HepG2 (cell line): Measurements from ENCODE around the gene ZNF880. TPM values are rescaled to one million over a fixed set of nuclear protein-coding genes. Genes with fewer than 3 reads are reported as not detected.

Source experiments
- ATAC-seq: fragments of 200-7000 bp; cut with Tn5 transposase; 3 replicates; pipeline ENCODE4 v1.9.1; 2020; ENCODE audit warnings: mild to moderate bottlenecking, moderate library complexity
- BruUV-seq: library from RNA; stranded (reverse); fragments of 400-500 nt; replicated peaks from 2 replicates; lab custom pipeline; 2021; lab: Mats Ljungman, UMichigan
- CTCF ChIA-PET: fragments of 300-600 bp; formaldehyde crosslinking; extraction: SDS; loops from one replicate; lab custom pipeline; 2021; ENCODE audit warnings: low total read pairs, inconsistent platforms, low intra/inter-chr PET ratio; lab: Yijun Ruan, JAX
- POLR2A ChIA-PET: fragments of 350-600 bp; sonication (Branson Sonifier 250); formaldehyde crosslinking; loops from one replicate; lab custom pipeline; 2020; ENCODE audit warnings: antibody characterized with exemption, inconsistent platforms; lab: Yijun Ruan, JAX
- DNase-seq: peaks from one replicate; pipeline ENCODE4 v3.0.0-alpha.2; 2015; ENCODE audit warnings: low spot score
- FAIRE-seq: peaks from 3 replicates; lab custom pipeline; 2011; peaks lifted over from hg19 to GRCh38; lab: Jason Lieb, UNC
- H2AFZ ChIP-seq: one replicate; pipeline ENCODE4 v1.6.1; 2011; ENCODE audit warnings: low read length, inconsistent platforms
- H3K27ac ChIP-seq: fragments of 300-600 bp; 3 replicates; pipeline ENCODE4 v1.8.0; 2011; ENCODE audit warnings: mixed run types, mild to moderate bottlenecking, mixed read lengths, low read length, inconsistent platforms; ENCODE audit not compliant: insufficient read depth; ENCODE audit errors: extremely low read length
- H3K27me3 ChIP-seq, 2 experiments: fragments of 200-600 bp in 1 of 2; 2 replicates in 1 of 2; 3 replicates in 1 of 2; pipeline versions ENCODE4 v1.6.0 to v1.8.0; 2011; ENCODE audit warnings: low read length in 2 of 2, mild to moderate bottlenecking in 2 of 2, moderate library complexity in 2 of 2, inconsistent platforms in 1 of 2; ENCODE audit not compliant: insufficient read depth in 2 of 2, control insufficient read depth in 1 of 2
- H3K36me3 ChIP-seq, 2 experiments: fragments of 200-600 bp in 1 of 2; replicated peaks in 1 of 2; 2 replicates in 1 of 2; 3 replicates in 1 of 2; pipeline versions ENCODE4 v1.5.1 to v1.8.0; 2011; ENCODE audit warnings: low read length in 2 of 2, inconsistent platforms in 1 of 2; ENCODE audit not compliant: insufficient read depth in 2 of 2, control insufficient read depth in 1 of 2
- H3K4me1 ChIP-seq: 2 replicates; pipeline ENCODE4 v1.5.1; 2012; ENCODE audit warnings: low read length, inconsistent platforms; ENCODE audit not compliant: insufficient read depth
- H3K4me2 ChIP-seq: 2 replicates; pipeline ENCODE4 v1.6.0; 2011; ENCODE audit warnings: low read depth, low read length, inconsistent platforms
- H3K4me3 ChIP-seq, 3 experiments: fragments of 200-600 bp in 1 of 3; sonication (generic), shearing (Covaris generic) in 1 of 3; replicated peaks in 1 of 3; 2 replicates each; pipeline ENCODE4 v1.5.1; 2011 to 2016; ENCODE audit warnings: low read length in 3 of 3, inconsistent platforms in 2 of 3, low read depth in 2 of 3, mild to moderate bottlenecking in 2 of 3, control low read depth in 1 of 3, mixed read lengths in 1 of 3; ENCODE audit not compliant: insufficient read depth in 1 of 3
- H3K79me2 ChIP-seq: one replicate; pipeline ENCODE4 v1.6.1; 2011; ENCODE audit warnings: low read length, inconsistent platforms; ENCODE audit not compliant: insufficient read depth
- H3K9ac ChIP-seq: 2 replicates; pipeline ENCODE4 v1.6.0; 2011; ENCODE audit warnings: mild to moderate bottlenecking, low read depth, low read length, inconsistent platforms; ENCODE audit not compliant: insufficient read depth
- H3K9me3 ChIP-seq: 2 replicates; pipeline ENCODE4 v1.5.1; 2012; ENCODE audit warnings: mild to moderate bottlenecking, low read length
- H4K20me1 ChIP-seq: 2 replicates; pipeline ENCODE4 v1.6.0; 2011; ENCODE audit warnings: inconsistent platforms, mild to moderate bottlenecking, low read length, moderate library complexity; ENCODE audit not compliant: insufficient read depth
- CREM ChIP-seq, 2 experiments: sonication (generic) in 1 of 2; formaldehyde crosslinking in 1 of 2; IDR thresholded peaks; 2 replicates each; pipeline versions ENCODE4 v1.4.0 to v1.6.1; 2016 to 2020; ENCODE audit warnings: antibody characterized with exemption in 1 of 2, mild to moderate bottlenecking in 1 of 2, missing genetic modification reagents in 1 of 2
- CTCF ChIP-seq: sonication (generic); formaldehyde crosslinking; IDR thresholded peaks from 2 replicates; pipeline ENCODE4 v1.5.0; 2020; ENCODE audit warnings: mild to moderate bottlenecking, missing genetic modification reagents, moderate library complexity
- ESRRA ChIP-seq: sonication (generic); formaldehyde crosslinking; IDR thresholded peaks from 2 replicates; pipeline ENCODE4 v1.5.1; 2020; ENCODE audit warnings: mild to moderate bottlenecking, low read depth, missing genetic modification reagents
- NR2F1 ChIP-seq, 2 experiments: fragments of 450-650 bp in 1 of 2; formaldehyde crosslinking in 1 of 2; IDR thresholded peaks; 2 replicates each; pipeline versions ENCODE4 v1.5.0 to v1.6.1; 2016 to 2020; ENCODE audit warnings: mild to moderate bottlenecking in 1 of 2, missing compliant biosample characterization in 1 of 2, missing genetic modification reagents in 1 of 2, moderate library complexity in 1 of 2
- POGZ ChIP-seq: sonication (generic); formaldehyde crosslinking; IDR thresholded peaks from 2 replicates; pipeline ENCODE4 v1.4.0; 2020; ENCODE audit warnings: mild to moderate bottlenecking, missing genetic modification reagents
- SMC3 ChIP-seq: IDR thresholded peaks from 2 replicates; pipeline ENCODE4 v1.6.1; 2011; ENCODE audit warnings: low read length, improper control_type of control experiment
- STAG1 ChIP-seq: sonication (generic); formaldehyde crosslinking; IDR thresholded peaks from 2 replicates; pipeline ENCODE4 v1.4.0; 2020; ENCODE audit warnings: missing genetic modification reagents
- WGBS: methylation state at CpG from one replicate; pipeline ENCODE4 v1.1.6; 2017; ENCODE audit warnings: low lambda C conversion rate; 5-methylcytosine and 5-hydroxymethylcytosine counted together
- in situ Hi-C: cut with HindIII; loops from 2 replicates; pipeline ENCODE4 v1.10.0; 2017; ENCODE audit warnings: low pct_unique_long_range_greater_than_20kb; ENCODE audit not compliant: extremely low pct_ligation_motif_present
- intact Hi-C: fragments of 100-400 bp; cut with micrococcal nuclease; formaldehyde crosslinking; loops from one replicate; pipeline ENCODE4 v1.10.0; 2022; ENCODE audit not compliant: unreplicated experiment
- polyA plus RNA-seq, 8 experiments: library from polyadenylated mRNA; depleted of rRNA in 3 of 8; stranded (reverse) in 7 of 8; unstranded in 1 of 8; fragments of >200 nt; fragmentation: Illumina TruSeq in 4 of 8; extraction: Trizol in 4 of 8; gene quantifications; 2 replicates each; pipeline versions ENCODE4 v1.2.1 to v1.2.3, GENCODE V29; 2011 to 2016; ENCODE audit warnings: low read depth in 4 of 8, missing spikeins in 1 of 8, mixed read lengths in 1 of 8; ENCODE audit not compliant: insufficient read depth in 1 of 8
- total RNA-seq, 5 experiments: library from RNA; depleted of rRNA; stranded (reverse); fragments of >200 nt; fragmentation: Illumina TruSeq; extraction: Trizol; gene quantifications; 2 replicates each; pipeline ENCODE4 v1.2.3, GENCODE V29; 2016; ENCODE audit warnings: low read depth in 1 of 5
- TF ChIP-seq, protein P1 (sequence below): conservative IDR thresholded peaks from 2 replicates; pipeline ENCODE4 v1.6.1; 2018; ENCODE audit warnings: missing genetic modification reagents
- TF ChIP-seq, protein P2 (sequence below): sonication (generic); formaldehyde crosslinking; IDR thresholded peaks from 2 replicates; pipeline ENCODE4 v1.4.0; 2020; ENCODE audit warnings: missing genetic modification reagents

The ZNF880 gene
- total and polyA plus RNA-seq, 2 of the 13 experiments (the other 11 are each of a cell fraction or from before 2014, with no cell fraction given) = 0.03 to 0.18 TPM

GRCh38 chr19:52343548-52343947 lies 26.2 kb upstream of the ZNF880 start:
- Histone ChIP-seq H2AFZ (no peak overlapping the region), H3K9ac (no peak overlapping the region), H3K79me2 (no peaks in the 10 kb centered on the region), H3K4me1 (no peaks in the 10 kb centered on the region), H4K20me1 (no peaks in the 10 kb centered on the region), H3K27ac (no peak overlapping the region), H3K27me3 (no peaks in the 10 kb centered on the region), H3K4me2 (no peak overlapping the region), H3K9me3 (peaks cover 60% of the 10 kb centered on the region), H3K4me3 (no peak overlapping the region), H3K36me3 (no peaks in the 10 kb centered on the region)
- 50% methylated on average over 1 of the region's 8 CpGs for WGBS
- intact Hi-C loops (no loop called here), in situ Hi-C loops (no loop called here)
- no TSS peak for BruUV-seq
- TF ChIP-seq STAG1 (peak; percentile 67), CTCF (CRISPR knock-in tag) (peak; percentile 73), SMC3 (peak; percentile 1; the same call in 1 of the 2 replicates), ESRRA (CRISPR knock-in tag) (peak; percentile 92; the same call in 1 of the 2 replicates), CREM (IDR thresholded peaks at IDR 0.05) (no peak), CREM (CRISPR knock-in tag; IDR thresholded peaks at IDR 0.05) (no peak), NR2F1 (CRISPR knock-in tag; IDR thresholded peaks at IDR 0.05) (0 out of 4 replicates have a peak, but pooled peaks of 1 of the 2 experiments have one; percentile 20), POGZ (CRISPR knock-in tag) (no peak)
- TF ChIP-seq, protein P1, sequence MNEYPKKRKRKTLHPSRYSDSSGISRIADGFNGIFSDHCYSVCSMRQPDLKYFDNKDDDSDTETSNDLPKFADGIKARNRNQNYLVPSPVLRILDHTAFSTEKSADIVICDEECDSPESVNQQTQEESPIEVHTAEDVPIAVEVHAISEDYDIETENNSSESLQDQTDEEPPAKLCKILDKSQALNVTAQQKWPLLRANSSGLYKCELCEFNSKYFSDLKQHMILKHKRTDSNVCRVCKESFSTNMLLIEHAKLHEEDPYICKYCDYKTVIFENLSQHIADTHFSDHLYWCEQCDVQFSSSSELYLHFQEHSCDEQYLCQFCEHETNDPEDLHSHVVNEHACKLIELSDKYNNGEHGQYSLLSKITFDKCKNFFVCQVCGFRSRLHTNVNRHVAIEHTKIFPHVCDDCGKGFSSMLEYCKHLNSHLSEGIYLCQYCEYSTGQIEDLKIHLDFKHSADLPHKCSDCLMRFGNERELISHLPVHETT (CRISPR knock-in tag) = no peak
- TF ChIP-seq, protein P2, sequence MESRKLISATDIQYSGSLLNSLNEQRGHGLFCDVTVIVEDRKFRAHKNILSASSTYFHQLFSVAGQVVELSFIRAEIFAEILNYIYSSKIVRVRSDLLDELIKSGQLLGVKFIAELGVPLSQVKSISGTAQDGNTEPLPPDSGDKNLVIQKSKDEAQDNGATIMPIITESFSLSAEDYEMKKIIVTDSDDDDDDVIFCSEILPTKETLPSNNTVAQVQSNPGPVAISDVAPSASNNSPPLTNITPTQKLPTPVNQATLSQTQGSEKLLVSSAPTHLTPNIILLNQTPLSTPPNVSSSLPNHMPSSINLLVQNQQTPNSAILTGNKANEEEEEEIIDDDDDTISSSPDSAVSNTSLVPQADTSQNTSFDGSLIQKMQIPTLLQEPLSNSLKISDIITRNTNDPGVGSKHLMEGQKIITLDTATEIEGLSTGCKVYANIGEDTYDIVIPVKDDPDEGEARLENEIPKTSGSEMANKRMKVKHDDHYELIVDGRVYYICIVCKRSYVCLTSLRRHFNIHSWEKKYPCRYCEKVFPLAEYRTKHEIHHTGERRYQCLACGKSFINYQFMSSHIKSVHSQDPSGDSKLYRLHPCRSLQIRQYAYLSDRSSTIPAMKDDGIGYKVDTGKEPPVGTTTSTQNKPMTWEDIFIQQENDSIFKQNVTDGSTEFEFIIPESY = peak; percentile 53; the same call in 1 of the 2 replicates
- ATAC-seq (no peak; the same call in 2 of the 3 replicates), DNase-seq (peak; percentile 15), FAIRE-seq (no peak)
- ChIA-PET POLR2A (no interaction called here), CTCF (no interaction called here)
